ENCODE measurements around the gene FRMD1.

Gene FRMD1

DNA sequence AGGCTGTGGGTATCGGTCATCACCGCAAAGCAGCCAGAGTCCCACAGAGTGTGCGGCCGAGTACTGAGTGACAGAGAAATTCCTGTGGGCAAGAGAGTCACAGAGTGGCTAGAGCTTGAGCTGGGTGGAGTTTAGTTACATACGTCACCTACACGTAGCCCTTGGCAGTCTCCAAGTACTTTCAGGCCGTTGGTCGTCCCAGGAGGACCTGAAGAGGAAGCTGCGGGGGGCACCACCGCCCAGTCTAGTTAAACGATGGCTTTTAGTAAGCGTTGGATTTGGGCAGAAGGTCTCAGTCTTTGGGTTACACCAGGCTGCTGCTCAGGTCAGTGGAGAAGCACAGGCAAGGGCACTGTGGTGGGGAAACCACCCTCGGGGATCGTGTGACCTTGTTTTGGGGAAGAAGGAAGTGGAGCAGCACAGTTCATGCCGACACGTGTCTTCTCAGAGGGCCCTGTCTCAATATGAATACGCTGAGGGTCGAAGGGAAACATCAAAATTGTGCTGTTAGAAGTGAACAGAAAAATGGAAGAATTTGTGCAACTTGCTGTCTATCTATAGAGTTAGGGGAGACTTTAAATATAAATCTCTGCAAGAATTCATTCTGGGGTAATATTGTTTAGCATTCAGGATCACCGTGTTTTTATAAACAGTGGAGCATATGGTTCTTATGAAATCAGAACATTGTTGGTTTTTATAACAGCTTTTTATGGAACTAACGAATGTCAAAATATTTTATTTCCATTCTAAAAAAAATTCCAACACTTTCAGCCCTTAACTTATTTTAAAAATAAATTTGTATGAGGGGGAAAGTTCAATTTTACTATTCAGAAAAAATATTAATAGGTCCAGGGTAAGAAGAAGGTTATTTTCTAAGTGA, 52.9 kb downstream of the FRMD1 start:
- DNase-seq (ENCODE audit: low read depth): no peak

DNA sequence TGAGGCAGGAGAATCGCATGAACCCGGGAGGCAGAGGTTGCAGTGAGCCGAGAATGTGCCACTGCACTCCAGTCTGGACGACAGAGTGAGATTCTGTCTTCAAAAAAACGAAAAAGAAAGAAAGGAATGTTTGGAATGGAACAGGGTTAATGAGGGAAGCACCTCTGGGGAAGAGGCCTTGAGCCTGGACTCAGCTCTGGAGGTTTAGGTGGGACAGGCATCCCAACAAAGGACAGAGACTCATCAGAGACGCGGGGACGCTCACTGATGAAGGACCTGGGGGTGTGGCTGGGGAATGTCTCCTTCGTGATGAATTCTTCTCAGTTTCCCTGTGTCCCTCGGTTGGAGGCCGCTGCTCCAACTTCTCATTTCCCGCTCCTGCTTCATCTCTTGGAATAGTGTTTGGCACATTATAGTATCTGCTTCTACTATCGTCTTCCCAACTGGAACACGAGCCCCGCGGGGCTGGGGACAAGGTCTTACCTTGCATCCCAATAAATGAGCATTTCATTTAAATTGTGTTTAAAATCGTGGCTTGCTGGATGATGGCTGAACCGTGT, 54.0 kb downstream of the FRMD1 start:
- DNase-seq (ENCODE audit: low read depth): no peak

DNA sequence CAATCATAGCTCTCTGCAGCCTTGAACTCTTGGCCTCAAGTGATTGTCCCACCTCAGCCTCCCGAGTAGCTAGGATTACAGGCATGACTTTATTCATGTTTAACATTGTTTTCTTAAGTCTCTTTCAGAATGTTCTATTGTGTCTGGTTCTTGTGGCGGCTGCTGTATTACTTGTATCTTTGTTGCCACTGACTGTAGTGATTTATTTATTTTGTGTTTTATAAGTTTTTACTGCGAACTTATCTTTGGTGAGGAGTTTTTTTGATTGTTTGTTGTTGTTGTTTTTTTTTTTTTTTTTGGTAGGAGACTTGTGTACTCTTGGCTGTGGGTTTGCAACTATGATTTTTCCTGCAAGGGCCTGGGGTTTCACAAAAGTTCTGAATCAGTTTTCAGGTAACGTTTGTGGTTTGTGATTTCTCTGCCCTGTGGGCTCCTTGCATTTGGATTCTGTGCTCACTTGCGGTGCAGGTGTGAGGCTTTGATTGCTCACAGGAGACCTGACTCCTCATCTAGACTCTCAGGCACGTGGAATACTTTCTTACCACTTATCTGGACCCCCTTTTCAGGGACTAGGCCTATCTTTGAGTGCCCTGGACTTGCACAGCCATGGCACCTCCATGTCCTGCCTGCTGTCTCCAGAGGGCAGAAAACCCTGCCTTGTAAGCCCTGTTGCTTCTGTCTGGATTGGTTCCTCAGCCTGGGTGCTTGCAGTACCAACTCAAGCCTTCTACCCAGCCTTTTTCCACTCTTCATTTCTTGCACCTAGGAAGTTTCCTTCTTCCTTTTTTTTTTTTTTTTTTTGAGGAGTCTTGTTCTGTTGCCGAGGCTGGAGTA, 56.3 kb downstream of the FRMD1 start:
- no peak for DNase-seq (ENCODE audit: low read depth)

DNA sequence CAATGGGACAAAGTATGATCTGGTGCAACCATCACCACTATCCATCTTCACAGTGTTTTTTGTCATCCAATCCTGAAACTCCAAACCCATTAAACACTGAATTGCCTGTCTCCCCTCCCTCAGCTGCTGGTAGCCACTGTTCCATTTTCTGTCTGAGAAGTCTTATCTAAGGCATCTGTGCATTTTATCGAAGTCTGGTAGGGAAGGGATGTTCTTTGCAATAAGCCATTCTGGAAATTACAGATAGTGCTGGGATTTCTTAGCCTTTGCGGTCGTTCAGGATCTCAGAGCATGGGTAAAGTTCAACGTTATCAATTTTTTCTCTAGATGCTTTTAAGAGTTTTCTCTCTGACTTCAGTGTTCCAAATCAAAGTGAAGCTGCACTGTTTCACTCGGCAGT, 57.4 kb downstream of the FRMD1 start:
- DNase-seq (ENCODE audit: low read depth): no peak

DNA sequence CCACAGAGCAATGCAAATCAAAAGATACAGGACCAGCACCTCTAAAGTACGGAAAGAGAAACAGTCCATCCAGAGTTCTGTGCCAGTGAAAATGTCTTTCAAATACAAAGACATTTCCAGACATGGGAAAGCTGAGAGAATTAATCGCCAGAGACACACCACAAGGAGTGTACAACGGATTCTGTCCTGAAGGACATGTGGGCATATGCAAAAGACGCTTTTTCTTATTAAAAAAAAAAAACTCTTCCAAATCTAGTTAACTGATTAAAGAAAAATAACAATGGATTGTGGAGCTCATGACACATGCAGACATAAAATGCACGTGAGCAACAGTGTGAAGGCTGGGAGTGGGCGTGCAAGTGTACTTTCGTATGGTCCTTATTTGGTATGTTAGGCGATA, 58.8 kb downstream of the FRMD1 start:
- DNase-seq (ENCODE audit: low read depth): no peak

DNA sequence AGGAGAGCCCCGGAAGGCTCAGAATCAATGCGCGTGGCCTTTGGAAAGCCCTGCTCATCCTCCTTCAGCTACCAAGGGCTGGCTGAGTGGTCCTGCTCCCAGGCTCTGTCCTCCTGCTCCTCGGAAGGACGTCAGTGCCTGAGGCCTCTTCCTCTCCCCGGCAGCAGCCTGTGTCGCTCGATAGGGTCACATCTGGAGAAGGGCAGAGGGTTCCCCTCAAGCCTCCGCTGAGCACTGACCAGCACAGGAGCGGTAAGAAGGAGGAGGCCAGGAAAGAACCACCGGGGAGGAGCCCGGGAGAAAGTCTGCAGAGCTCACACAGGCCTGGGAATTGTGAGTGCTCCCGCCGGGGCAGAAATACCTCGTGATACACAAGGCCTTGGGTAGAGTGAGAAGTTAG, 60.3 kb downstream of the FRMD1 start:
- DNase-seq (ENCODE audit: low read depth): no peak

DNA sequence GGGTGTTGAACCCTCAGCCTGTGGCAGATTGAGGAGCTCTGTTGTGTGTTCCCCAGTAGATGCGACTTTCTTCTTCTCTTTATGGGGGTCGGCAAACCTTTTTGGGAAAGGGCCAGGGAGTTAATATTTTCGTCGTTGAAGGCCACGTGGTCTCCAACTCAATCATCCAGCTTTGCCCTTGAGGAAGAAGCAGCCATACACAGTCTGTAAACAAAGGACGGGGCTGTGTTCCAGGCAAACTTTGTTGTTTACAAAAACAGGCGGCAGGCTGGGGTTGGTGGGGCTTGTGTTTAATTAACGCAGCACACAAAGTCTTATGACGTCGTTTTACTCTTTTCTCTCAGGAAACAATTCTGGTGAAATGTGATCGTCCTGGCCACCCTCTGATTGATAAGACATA, 61.4 kb downstream of the FRMD1 start:
- no peak for DNase-seq (ENCODE audit: low read depth)

DNA sequence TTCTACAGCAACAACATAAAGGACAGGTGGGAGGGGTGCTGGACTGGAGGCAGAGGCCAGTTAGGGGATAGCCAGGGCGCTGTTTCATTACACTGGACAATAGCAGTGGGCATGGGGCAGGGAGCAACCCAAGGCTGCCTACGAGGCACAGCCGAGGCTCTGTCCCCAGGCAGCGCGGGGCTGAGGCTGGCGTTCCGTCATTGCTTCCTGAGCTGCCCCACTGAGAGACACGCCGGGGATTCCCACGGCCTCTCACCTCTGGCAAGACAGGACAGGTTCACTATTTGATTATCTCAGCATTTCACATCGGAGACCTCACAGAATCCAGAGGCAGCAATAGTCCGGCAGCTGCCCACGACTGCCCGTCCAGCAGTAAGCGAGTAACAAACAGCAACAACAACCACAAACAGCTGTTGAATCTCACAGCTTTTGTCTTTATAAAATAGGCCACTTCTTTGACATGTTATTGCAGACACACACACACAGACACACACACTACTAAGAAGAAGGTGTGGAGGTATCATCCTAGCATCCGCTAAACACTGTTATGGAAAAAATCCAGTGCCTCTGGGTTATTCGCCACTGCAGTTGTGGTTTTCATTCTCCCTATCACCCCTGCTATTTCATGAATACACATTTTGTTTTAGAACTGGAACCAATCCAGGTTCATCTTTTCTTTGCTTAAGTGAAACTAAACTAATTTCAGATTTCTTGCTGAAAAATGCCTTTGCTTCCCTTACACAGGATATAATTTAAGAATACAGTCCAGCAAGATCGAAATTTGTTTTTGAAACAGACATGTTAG, 62.1 kb downstream of the FRMD1 start:
- DNase-seq (ENCODE audit: low read depth): no peak

DNA sequence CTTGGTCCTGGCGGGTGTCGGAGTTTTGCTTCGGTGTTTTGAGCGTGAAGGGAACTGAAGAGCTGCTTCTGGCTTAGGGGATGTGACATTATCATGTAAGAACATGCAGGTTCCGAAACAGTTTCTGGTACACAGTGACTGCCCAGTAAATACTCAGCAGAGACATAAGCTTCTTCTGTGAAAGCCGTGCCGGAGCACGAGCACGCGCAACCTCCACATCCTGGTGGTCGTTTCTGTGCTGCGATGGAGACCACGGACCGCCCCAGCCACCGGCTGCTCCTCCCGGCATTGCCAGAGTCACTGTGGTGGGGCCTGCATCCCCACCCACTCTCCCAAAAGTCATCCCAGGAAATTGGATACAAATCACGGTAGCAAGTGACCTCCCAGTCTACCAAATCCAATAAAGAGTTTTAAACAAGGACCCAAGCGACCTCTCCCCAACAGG, 62.8 kb downstream of the FRMD1 start:
- DNase-seq (ENCODE audit: low read depth): no peak

DNA sequence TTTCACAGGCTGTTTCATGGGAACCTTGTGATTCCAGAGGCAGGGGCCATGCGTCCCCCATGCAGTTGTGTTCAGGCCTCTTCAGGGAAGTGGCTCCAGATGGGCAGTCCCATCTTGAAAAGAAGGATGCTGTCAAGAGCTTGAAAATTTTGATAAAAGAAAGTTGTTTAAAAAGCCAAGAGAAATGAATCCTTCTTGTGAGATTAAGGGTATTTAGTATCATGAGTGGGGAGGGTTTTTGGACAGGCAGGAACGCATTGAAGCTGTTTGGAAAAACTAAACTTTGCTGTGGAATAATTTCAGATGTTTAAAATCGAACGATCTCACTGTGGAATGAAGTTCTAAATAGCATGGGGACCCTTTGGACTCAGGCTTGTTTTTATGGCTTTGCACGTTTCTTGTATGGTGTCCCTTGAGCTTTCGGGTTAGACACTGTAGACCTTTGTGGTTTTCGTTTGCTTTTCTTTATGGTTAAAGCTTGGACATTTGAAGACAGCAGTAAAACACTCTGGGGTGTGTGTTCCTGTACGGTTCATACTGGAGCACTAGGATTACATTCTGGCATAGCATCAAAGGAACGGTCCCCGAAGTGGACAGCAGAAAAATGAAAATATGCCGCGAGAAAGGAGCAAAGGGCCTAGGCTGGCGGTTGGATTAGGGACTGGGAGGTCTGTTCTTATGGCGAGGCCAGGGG, 63.4 kb downstream of the FRMD1 start:
- DNase-seq (ENCODE audit: low read depth): no peak

DNA sequence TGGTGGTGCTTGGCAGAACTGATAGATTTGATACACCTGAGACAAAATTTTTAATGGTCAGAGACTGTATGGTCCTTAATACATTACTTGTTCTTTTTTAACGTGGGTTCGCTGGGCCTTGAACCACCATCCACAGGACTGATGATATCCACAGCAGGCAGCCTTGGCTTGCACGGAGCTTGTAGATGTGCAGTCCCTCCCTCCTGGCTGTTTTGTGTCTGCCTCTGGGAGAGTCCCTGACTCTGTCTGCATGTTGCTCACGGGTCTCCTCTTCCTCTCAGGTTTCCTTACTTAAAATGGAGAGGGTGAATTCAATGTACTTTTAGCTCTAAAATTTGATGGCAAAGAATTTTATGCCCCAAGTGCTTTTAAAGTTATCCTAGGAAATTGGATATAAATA, 64.0 kb downstream of the FRMD1 start:
- DNase-seq (ENCODE audit: low read depth): no peak

DNA sequence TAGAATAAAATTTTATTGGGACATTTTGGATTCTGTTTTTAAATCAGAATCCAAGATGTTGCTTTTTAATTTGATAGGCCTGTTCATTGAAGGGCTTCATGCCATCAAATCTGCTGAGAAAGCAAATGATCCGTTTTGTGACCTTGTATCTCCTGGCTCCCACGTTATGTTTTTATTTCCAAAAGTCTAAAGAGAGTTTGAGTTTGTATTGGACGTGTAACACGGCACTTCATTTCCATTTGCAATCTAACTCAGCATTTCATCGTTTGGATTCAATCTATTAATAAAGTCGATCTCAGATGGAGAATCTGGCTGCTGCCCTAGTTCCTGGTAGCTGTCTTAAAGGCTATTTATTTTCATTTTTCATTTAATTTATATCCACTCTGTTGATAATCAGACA, 64.6 kb downstream of the FRMD1 start:
- DNase-seq (ENCODE audit: low read depth): no peak

DNA sequence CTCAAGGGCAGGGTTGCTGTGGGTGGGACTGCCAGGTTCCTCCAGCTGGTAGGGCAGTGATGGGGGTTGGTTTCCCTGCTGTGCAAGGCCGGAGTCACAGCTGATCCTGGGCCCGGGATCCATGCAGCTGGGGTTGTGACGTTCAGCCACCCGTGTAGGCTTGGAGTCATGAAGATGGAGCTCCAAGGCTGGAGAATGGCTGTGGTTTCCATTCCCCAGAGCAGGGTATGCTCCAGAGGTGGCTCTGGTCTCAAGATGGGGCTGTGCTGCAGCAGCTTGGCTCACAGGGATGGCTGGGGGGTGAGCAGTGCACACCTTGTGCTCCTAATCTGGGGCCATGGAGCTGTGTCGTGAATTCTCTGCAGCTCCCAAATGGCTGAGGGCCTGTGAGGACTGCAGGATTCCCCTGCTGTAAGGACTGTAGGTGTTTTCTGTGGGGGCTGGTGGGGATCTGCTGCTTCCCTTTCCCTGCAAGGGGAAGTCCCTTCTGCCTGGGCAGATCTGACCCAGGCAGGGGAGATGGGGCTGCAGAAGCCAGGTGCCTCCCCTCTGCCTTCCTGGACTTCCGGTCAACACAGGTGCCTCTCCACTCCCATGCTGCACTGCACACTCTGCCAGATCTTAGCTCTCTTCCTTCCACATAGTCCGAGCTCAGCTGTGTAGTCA, 65.6 kb downstream of the FRMD1 start:
- no peak for DNase-seq (ENCODE audit: low read depth)

DNA sequence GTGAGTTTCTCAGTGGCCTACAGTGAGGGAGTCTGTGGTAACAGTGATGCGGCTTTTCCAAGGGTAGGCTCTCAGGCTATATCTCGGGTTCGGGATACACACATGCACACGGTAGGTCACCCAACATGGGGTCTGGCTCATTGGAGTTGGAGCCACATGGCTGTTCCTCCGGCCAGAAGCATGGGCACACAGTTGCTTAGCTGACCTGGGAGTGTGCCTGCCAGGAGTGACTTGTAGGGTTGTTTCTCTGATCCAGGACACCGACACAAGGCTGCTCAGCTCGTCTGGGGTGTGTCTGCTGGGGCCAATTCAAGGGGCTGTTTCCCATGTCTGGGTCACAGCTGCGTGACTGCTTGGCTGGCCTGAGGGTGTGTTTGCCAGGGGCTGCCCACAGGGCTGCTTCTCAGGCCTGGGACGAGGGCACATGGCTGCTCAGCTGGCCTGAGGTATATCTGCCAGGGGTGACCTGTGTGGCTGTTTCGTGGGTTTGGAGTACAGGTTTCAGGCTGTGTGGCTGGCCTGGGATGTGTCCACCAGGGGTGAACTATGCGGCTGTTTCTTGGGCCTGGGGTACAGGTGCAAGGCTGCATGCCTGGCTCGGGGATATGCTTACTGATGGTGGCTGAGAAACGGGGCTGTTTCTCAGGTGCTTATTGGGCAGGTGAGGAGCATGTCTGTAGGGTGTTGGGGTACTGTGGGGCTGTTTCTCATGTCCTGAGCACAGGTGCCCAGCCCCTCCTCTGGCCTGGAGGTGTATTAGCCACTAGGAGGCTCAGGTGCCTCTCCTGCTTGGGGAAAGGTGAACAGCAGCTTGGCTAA, 66.4 kb downstream of the FRMD1 start:
- DNase-seq (ENCODE audit: low read depth): no peak

DNA sequence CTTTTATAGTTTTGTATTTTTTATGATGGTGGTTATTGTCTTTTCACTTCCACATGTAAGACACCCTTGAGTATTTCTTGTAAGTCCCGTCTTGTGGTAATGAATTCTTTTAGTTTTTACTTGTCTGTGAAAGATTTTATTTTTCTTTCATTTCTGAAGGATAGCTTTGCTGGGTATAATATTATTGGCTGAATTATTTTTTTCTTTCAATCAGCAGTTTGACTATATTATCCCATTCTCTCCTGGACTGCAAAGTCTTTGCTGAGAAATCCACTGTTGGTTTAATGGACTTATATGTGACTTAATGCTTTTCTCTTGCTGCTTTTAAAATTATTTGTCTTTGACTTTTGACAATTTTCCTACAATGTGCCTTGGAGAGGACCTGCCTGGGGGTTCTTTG, 67.7 kb downstream of the FRMD1 start:
- DNase-seq (ENCODE audit: low read depth): no peak

DNA sequence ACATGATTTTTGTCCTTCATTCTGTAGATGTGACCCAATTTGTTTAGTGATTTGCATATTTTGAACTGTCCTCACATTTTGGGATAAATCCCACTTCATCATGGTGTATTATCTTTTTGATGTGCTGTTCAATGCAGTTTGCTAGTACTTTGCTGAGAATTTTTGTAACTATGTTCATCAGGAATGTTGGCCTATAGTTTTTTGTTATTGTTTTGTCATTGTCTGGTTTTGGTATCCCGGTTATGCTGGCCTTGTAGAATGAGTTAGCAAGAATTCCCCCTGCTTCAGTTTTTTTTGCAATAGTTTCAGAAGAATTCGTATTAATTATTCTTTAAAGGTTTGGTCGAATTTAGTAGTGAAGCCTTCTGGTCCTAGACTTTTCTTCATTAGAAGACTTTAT, 69.7 kb downstream of the FRMD1 start:
- no peak for DNase-seq (ENCODE audit: low read depth)

DNA sequence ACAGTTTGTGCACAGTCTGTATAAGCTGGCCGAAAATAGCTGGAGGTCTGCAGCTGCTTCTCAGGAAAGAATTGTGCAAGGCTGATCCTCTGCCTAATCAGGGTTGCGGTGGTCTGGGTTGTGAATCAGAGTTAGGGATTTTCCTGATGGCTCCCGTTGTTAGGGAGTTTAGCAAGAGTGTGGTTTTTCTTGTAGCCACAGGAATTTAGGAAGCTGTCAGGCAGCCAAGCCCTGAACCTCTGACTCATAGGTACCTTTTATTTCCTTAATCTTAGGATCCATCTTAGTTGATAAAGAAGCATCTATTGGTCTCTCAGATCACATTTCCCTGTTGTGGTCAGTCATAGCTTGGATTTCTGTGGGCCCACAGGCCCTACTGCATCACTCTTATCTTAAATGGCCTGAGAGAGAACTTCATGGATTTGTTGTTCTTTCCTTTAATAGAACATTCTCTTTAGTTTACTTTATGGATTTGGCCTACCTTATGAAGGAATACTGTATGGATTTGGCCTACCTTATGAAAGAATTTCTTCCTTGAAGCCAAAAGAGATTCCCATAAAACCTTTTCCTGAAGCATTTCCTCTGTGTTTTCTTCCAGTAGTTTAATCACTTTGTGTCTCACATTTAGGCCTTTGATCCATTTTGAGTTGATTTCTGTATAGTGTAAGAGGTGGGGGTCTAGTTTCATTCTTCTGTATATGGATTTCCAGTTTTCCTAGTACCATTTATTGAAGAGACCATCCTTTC, 71.2 kb downstream of the FRMD1 start:
- DNase-seq (ENCODE audit: low read depth): no peak

DNA sequence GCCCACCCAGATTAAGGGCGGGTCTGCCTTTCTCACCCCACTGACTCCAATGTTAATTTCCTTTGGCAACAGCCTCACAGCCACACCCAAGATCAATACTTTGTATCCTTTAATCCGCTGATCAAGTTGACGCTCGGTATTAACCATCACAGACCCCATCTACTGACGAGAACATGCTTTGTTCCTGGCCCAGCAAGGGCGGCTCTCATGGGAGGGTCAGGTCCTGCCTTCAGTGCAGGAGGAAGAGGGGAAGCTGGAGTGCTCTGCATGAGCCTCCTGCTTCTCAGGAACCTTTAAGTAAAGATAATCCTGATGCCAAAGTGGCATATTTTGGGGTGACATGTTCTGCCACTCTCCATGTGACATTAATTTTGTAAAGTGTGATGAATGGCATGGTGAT, 73.2 kb downstream of the FRMD1 start:
- DNase-seq (ENCODE audit: low read depth): no peak

DNA sequence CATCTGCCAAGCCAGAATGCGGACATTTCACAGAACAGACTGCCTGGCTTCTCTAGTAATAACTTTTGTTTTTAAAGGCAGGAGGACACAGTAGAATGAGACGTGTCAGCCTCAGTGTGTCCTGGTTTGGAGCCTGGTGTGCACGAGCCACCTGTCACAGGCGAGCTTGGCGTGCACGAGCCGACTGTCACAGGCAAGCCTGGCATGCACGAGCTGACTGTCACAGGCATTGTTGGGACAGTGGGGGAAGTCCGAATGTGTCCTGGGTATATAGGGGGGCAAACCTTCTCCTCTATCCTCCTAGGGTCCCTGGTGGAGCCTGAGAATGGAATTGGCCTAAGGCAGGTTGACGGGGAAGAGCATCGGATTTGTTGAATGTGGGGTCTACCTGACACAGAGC, 74.1 kb downstream of the FRMD1 start:
- no peak for DNase-seq (ENCODE audit: low read depth)
